ENCODE measurements around the gene TSEN2.

TSEN2 gene

GRCh38 chr3:12557473-12558100, 73.3 kb downstream of the TSEN2 start:
- peak; percentile 55 to 59 for DNase-seq

- no peak for DNase-seq
Observed at GRCh38 chr3:12558706-12559105, 74.4 kb downstream of the TSEN2 start.

GRCh38 chr3:12559520-12559919, 75.2 kb downstream of the TSEN2 start:
- no peak for DNase-seq

DNA sequence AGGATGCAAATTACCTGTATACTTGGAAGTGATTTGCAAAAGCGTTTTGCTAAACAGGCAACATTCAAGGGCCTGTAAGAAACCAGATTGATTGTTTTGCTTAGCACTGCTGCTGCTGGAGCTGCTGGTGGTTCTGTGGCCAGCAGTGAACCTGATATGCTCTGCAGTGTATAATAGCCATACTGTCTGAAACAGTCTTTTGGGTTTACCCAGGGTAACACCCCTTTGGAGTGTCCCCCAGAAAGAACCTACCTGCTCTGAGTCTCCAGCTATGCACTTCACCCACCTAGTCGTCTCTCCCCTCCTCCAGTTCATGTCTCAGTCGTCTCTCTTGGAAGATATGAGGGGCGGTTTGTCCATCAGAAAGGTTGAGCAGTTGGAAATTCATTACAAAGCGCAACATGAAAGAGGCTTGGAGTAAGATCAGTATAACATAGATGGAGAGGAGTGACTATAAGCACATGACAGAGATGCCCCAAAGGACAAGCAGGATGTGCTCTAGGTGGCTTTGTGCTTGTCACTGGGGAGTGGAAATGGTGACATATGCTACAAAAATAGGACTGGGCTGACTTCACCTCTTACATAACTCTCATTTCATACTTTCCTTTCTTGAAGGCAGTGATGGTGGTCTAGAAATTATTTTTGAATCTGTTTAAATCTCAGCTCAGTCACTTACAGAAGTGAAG, 76.4 kb downstream of the TSEN2 start:
- peak; percentile 24 to 32 for DNase-seq

GRCh38 chr3:12561397-12561796, 77.1 kb downstream of the TSEN2 start:
- DNase-seq, result no peak

- DNase-seq, result no peak
Observed at GRCh38 chr3:12562451-12562850, 78.2 kb downstream of the TSEN2 start.

DNA sequence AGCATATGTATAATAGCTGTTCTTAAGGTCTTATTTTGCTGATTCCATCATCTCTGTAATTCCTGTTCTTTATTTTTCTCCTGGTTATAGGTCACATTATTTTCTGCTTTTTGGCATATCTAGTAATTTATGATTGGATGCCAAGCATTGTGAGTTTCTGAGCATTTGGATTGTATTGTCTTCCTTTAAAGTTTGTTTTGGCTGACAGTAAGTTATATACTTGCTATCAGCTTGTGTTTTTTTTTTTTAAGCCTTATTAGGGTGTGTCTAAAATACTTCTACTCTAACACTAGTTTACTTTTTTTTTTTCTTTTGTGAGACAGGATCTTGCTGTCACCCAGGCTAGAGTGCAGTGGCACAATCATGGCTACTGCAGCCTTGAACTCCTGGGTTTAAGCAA, 82.7 kb downstream of the TSEN2 start:
- no peak for DNase-seq

GRCh38 chr3:12568747-12569146, 84.5 kb downstream of the TSEN2 start:
- no peak for DNase-seq

DNA sequence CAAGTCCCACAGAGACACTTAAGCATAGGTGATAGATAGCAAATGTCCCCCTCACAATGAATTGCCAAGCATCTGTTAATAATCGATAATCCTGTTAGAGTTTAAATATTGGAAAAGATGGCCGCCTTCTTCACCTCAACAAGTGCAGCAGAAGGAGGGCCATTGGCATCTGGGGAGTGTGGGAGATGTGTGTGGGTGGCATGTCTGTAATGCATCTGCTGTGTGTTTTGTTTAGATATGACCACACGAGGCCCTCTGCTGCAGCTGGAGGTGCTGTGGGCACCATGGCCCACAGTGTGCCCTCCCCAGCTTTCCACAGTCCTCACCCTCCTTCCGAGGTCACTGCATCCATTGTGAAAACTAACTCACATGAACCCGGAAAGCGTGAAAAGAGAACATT, 85.6 kb downstream of the TSEN2 start:
- DNase-seq, result peak in 1 of 2 donors; percentile 20

- DNase-seq, result no peak
Observed at GRCh38 chr3:12571986-12572385, 87.7 kb downstream of the TSEN2 start.

DNA sequence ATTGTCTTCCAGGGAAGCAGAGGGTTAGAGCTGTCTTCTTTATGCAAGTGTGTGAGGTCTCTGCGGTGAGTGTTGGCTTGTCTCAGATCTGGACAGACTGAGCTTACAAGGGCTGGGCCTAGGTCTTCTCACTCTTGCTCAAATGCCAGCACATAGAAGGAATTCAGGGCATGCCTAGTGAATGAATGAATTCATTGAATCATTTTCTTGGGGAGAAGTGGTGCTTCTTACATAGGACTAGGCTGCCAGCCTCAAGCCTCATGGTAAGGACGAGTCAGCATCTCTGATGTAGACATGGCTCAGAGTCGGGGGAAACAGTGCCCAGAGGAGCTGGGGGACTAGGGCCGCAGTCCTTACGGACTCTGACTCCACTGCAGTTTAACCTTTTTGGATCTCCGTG, 89.9 kb downstream of the TSEN2 start:
- no peak for DNase-seq

- no peak for DNase-seq
Observed at GRCh38 chr3:12574661-12575060, 90.4 kb downstream of the TSEN2 start.

DNA sequence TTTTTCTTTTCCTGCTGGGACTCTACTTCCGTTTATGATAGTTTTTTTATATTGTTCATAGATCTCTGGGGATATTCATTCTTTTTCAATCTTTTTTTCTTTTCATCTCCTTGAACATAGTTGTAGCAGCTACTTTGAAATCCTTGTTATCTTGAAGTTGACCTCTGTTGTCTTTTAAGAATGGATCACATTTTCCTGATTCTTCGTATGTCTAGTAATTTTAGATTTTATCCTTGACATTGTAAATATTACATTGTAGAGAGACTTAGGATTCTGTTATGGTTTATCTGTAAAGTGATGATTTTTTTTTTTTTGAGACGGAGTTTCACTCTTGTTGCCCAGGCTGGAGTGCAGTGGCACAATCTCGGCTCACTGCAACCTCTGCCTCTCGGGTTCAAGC, 93.1 kb downstream of the TSEN2 start:
- no peak for DNase-seq

GRCh38 chr3:12578742-12579141, 94.5 kb downstream of the TSEN2 start:
- DNase-seq, result no peak

- no peak for DNase-seq
Observed at GRCh38 chr3:12579456-12579855, 95.2 kb downstream of the TSEN2 start.

- DNase-seq, result peak; percentile 57 to 81
Observed at GRCh38 chr3:12579905-12580304, 95.6 kb downstream of the TSEN2 start.

DNA sequence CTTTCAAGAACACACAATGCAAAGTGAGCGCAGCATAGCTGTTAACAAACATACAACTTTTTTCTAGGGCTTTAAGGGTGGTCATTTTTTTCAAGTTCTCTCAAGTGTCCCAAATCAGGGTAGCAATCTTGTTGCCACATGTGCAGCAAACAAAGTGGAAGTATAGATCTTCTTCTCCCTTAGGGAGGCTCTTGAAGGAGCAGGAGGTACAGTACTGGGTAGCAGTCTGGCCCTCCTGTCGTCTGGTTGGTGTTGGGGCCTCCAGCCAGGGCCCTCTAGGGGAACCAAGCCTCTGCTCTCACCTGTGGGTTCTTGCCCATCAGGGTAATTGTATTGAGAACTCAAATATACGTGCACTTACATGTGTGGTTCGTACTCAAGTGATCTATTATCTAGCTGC, 98.5 kb downstream of the TSEN2 start:
- no peak for DNase-seq
